Right lung (tissue), 10 donors: ENCODE data around the gene FBXO30. TPM values are rescaled to one million over a fixed set of nuclear protein-coding genes. Genes with fewer than 3 reads are reported as not detected.

Source experiments
- DNase-seq, 2 donors: peaks; one replicate each; pipeline ENCODE4 v3.0.0-alpha.2; 2013
- long read RNA-seq, 8 donors: transcript quantifications; one replicate each; lab custom pipeline, GENCODE V29; 2026
- polyA plus RNA-seq, 5 donors: library from polyadenylated mRNA; unstranded; fragments of 120-200 nt; gene quantifications; one replicate each; pipeline versions ENCODE4 v1.2.1 to v1.2.3, GENCODE V29; 2013; ENCODE audit warnings: inconsistent platforms in 1 of 5, low replicate concordance in 1 of 5; ENCODE audit not compliant: insufficient read length in 5 of 5, insufficient read depth in 1 of 5

Gene FBXO30, protein sequence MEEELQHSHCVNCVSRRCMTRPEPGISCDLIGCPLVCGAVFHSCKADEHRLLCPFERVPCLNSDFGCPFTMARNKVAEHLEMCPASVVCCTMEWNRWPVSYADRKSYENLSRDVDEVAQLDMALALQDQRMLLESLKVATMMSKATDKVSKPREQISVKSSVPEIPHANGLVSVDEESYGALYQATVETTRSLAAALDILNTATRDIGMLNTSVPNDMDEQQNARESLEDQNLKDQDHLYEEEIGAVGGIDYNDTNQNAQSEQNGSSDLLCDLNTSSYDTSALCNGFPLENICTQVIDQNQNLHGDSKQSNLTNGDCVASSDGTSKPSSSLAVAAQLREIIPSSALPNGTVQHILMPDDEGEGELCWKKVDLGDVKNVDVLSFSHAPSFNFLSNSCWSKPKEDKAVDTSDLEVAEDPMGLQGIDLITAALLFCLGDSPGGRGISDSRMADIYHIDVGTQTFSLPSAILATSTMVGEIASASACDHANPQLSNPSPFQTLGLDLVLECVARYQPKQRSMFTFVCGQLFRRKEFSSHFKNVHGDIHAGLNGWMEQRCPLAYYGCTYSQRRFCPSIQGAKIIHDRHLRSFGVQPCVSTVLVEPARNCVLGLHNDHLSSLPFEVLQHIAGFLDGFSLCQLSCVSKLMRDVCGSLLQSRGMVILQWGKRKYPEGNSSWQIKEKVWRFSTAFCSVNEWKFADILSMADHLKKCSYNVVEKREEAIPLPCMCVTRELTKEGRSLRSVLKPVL
- polyA plus RNA-seq = 10 to 100 TPM in 4 of 5 donors, 1 to 10 TPM in 1; 8.3 to 14.0 (median 10.5) TPM
- long read RNA-seq, donor 1, partial matches to known transcripts = 5 of 5 reads
- long read RNA-seq, donor 1, other reads (novel, unspliced or antisense) = 0 of 5 reads
- long read RNA-seq, donor 2, full-length matches to known transcripts = 2 of 7 reads
- long read RNA-seq, donor 2, partial matches to known transcripts = 5 of 7 reads
- long read RNA-seq, donor 2, other reads (novel, unspliced or antisense) = 0 of 7 reads
- long read RNA-seq, donor 3 = 0 reads
- long read RNA-seq, donor 4, partial matches to known transcripts = 5 of 5 reads
- long read RNA-seq, donor 4, other reads (novel, unspliced or antisense) = 0 of 5 reads
- long read RNA-seq, donor 5, partial matches to known transcripts = 15 of 15 reads
- long read RNA-seq, donor 5, other reads (novel, unspliced or antisense) = 0 of 15 reads
- long read RNA-seq, donor 6, full-length matches to known transcripts = 1 of 10 reads
- long read RNA-seq, donor 6, partial matches to known transcripts = 9 of 10 reads
- long read RNA-seq, donor 6, other reads (novel, unspliced or antisense) = 0 of 10 reads
- long read RNA-seq, donor 7, full-length matches to known transcripts = 3 of 12 reads
- long read RNA-seq, donor 7, partial matches to known transcripts = 9 of 12 reads
- long read RNA-seq, donor 7, other reads (novel, unspliced or antisense) = 0 of 12 reads
- long read RNA-seq, donor 8 = 0 reads

- DNase-seq = peak; percentile 95
Measured at GRCh38 chr6:145814501-145815308, at the start of gene FBXO30. Gene FBXO30, minus strand, starts transcription at chr6:145814795. Its CDS starts 8,390 bp downstream, at chr6:145806405.

DNA sequence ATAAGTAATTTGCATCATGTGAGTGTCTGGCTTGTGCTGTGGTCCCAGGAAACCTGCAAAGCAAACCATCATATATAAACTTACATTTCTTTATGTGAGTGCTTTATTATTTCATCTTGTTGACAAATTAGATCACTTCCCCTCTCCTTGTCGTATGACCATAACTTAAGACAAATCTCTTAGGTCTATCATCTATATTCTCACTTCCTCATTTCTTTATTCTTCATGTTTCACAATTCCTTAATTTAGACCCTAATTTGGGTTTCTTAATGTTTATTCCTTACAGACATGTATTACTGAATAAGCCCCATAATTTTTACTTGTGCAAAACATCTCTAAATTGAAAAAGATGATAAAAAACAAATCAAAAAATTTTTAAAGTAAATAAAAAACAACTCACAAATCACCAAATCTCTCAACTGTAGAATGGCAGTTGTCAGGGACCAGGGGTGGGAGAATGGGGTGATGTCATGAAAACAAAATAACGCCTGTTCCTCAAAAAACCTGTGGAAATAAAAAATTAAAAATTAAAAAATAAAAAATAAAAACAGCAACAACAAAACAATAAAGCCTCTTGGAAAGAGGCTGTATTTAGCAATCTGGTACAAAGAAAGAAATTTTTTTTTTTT is 49.5 kb upstream of the FBXO30 start:
- DNase-seq = no peak

- no peak for DNase-seq
Measured at GRCh38 chr6:145863366-145863765, 48.8 kb upstream of the FBXO30 start.

GRCh38 chr6:145860562-145860961 is 46.0 kb upstream of the FBXO30 start:
- no peak for DNase-seq

- DNase-seq = no peak
Measured at GRCh38 chr6:145850671-145851070, 36.1 kb upstream of the FBXO30 start.

DNA sequence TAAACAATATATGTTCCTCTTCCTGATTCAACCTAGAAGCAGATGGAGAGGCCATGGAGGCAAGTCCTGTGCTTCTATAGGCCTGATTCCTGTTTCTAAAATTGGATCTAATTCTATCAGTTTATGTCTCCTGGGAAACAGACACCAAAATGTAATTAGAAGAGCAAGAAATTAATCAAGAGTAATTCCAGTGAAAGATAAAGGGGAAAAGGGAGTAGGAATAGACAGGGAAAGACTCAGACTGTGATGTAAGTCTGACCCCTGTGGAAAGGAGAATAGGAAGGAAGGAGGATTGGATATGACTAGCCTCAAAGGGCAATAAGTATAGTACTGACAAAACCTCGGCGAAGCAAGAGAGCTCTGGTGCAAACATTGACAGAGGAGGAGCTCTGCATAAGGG is 33.9 kb upstream of the FBXO30 start:
- DNase-seq = no peak

DNA sequence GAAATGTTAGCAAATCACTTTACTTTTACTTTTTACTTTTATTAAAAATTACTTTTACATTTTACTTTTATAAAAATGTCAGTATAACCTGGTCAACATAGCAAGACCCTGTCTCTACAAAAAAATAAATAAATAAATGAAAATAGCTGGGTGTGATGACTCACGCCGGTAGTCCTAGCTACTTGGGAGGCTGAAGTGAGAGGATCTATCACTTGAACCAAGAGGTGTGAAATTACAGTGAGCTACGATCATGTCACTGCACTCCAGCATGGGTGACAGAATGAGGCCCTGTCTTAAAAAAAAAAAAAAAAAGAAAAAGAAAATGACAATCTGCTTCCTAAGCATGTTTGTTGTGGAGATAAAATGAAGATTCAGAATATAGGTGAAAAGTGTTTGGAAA is 31.0 kb upstream of the FBXO30 start:
- DNase-seq = no peak

- no peak for DNase-seq
Measured at GRCh38 chr6:145844933-145845540, 30.4 kb upstream of the FBXO30 start.

- no peak for DNase-seq
Measured at GRCh38 chr6:145842693-145843546, 28.3 kb upstream of the FBXO30 start.

DNA sequence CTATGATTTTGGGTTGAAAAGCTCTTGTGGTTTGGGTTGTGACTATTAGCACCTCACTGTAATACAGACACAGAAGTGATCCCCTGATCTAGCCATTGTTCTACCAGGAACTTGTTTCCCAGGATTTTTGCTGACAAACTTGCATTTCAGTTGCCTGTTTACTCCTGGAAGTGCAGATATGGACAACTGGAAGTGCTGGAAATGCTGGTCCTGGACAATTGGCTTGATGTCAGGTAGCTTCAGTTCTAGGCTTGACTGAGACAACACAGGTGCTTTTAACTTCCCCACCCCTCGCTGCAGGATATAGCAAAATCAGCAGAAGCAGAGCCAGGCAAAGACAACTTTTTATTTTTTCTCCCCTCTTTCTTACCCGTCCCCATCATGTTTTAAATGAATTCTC is 27.1 kb upstream of the FBXO30 start:
- no peak for DNase-seq

- no peak for DNase-seq
Measured at GRCh38 chr6:145839653-145840052, 25.1 kb upstream of the FBXO30 start.

DNA sequence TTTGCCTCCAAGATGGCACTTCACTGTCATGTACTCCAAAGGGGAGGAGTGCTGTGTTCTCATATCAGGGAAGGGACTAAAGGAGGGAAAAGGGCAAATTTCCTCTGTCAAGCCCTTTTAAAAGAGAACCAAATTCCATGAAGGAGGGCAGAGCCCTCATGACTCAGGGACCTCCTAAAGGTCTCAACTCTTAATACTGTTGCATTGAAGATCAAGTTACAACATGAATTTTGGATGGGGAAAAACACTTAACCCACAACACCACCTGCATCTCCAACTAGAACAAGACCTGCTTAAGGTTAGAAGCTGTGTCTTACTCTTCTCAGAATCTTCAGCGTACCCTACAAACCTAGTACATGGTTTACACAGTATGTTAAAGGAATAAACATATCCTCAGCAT is 23.7 kb upstream of the FBXO30 start:
- no peak for DNase-seq

DNA sequence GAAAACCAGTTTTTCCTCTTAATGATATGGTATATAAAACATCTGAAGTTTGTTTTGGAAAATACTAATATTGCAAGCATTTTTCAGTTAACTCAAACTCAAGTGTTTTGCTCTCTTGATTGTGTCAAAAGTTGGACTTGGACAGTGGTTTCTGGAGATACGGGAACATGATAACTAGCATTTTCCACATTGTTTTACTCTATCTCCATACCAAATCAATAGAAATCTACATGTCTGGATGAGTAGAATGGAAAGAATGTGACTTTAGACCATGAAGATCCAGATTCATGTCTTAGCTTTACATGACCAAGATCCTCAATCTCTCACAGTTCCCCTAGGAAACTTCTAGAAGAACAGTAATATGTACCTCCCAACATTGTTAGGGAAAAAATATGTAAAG is 22.2 kb upstream of the FBXO30 start:
- DNase-seq = no peak

GRCh38 chr6:145836170-145836569 is 21.6 kb upstream of the FBXO30 start:
- DNase-seq = no peak

GRCh38 chr6:145830612-145831011 is 16.0 kb upstream of the FBXO30 start:
- DNase-seq = no peak

DNA sequence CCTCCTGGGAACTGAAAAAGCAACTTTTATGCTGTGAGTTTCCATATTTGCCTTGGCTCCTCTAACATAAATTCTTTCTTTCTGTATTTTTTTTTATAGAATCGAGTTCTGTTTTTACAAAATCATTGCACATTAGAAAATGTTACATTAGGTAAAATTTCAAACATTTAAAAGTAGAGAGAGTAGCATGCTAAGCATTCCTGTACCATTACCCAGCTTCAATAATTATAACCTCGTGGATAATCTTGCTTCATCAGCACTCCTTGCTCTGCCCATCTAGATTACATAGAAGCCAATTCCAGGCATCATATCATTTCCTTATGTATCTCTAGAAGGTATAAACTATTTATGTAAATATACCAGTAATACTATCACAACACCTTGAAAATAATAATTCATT is 15.4 kb upstream of the FBXO30 start:
- no peak for DNase-seq

DNA sequence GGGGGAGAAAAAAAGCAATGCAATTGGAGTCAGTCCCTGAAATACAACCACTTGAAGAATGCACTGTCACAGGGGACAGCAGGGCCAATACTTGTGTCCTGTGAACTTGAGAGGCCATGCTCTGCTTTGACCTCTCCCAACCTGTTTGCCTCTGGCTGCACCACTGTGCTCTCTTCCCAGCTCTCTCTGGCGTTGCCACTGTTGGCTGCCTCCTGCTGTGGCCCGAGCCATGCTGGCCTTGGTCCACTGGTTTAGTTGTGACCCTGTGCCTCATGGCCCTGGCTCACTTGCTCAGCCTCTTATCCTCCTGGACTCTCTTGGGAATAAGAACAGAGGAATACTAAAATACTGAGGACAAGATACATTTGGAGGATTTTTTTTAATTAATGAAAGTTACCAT is 14.5 kb upstream of the FBXO30 start:
- no peak for DNase-seq

- DNase-seq = no peak
Measured at GRCh38 chr6:145824344-145824743, 9.7 kb upstream of the FBXO30 start.
